Measurements from ENCODE around the gene KCNK10.

- TF ChIP-seq CTCF (IDR thresholded peaks at IDR 0.05; ENCODE audit: low read depth, low read length, poor library complexity, severe bottlenecking) (no peak), EZH2phosphoT487 (IDR thresholded peaks at IDR 0.05; ENCODE audit: borderline replicate concordance, low read length) (no peak)
Measured at GRCh38 chr14:88181072-88181471, 142.0 kb downstream of the KCNK10 start.
